Measurements from ENCODE around the gene HDAC5.

Gene HDAC5

DNA sequence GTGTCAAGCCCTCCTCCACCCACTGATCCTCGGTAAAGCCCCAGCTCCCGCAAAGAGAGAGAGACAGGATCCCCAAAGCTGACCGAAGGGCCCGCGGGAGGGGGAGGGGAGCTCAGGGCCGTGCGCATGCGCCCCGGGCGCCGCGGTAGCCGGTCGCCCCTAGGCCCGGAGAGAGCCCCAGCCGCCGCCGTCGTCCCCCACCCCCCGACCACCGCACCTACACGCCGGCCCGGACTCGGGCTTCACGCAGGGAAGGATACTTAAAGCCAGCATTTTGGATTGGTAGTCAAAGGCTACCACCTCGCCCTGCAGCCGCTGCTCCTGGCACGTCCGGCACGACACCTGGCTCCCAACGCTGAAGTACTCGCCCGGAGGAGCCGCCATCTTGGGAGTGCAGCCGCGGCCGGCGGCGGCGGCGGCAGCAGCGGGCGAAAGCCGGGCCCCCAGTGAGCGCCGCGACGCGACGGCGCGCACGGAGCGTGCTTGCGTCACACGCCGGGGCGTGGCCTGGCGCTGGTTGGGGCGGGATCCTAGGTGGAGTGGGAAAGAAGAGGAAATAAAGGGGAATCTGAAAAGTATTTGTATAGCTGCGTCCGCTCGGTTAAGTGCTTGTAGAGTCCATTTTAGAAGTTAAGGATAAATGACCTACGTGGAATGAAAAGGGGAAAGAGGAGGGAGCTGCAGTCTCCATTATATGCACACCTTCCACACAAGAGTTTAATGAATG lies 57.1 kb downstream of the HDAC5 start, which contains the start of gene LSM12 (continued):
- TF ChIP-seq, protein P1, sequence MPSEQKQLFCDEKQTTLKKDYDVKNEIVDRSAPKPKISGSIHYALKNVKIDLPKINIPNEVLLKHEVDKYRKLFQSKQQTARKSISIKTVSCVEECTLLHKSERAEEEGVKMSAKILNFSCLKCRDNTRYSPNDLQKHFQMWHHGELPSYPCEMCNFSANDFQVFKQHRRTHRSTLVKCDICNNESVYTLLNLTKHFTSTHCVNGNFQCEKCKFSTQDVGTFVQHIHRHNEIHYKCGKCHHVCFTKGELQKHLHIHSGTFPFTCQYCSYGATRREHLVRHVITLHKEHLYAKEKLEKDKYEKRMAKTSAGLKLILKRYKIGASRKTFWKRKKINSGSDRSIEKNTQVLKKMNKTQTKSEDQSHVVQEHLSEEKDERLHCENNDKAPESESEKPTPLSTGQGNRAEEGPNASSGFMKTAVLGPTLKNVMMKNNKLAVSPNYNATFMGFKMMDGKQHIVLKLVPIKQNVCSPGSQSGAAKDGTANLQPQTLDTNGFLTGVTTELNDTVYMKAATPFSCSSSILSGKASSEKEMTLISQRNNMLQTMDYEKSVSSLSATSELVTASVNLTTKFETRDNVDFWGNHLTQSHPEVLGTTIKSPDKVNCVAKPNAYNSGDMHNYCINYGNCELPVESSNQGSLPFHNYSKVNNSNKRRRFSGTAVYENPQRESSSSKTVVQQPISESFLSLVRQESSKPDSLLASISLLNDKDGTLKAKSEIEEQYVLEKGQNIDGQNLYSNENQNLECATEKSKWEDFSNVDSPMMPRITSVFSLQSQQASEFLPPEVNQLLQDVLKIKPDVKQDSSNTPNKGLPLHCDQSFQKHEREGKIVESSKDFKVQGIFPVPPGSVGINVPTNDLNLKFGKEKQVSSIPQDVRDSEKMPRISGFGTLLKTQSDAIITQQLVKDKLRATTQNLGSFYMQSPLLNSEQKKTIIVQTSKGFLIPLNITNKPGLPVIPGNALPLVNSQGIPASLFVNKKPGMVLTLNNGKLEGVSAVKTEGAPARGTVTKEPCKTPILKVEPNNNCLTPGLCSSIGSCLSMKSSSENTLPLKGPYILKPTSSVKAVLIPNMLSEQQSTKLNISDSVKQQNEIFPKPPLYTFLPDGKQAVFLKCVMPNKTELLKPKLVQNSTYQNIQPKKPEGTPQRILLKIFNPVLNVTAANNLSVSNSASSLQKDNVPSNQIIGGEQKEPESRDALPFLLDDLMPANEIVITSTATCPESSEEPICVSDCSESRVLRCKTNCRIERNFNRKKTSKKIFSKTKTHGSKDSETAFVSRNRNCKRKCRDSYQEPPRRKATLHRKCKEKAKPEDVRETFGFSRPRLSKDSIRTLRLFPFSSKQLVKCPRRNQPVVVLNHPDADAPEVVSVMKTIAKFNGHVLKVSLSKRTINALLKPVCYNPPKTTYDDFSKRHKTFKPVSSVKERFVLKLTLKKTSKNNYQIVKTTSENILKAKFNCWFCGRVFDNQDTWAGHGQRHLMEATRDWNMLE (tag by site-specific recombination; conservative IDR thresholded peaks at IDR 0.05; ENCODE audit: low read depth) = no peak
- TF ChIP-seq ZNF600 (tag by site-specific recombination; IDR thresholded peaks at IDR 0.05) (no peak), ZNF549 (tag by site-specific recombination; IDR thresholded peaks at IDR 0.05) (no peak), ZNF133 (tag by site-specific recombination; IDR thresholded peaks at IDR 0.05) (no peak), ZNF2 (tag by site-specific recombination; IDR thresholded peaks at IDR 0.05) (no peak)
- TF ChIP-seq, protein P2, sequence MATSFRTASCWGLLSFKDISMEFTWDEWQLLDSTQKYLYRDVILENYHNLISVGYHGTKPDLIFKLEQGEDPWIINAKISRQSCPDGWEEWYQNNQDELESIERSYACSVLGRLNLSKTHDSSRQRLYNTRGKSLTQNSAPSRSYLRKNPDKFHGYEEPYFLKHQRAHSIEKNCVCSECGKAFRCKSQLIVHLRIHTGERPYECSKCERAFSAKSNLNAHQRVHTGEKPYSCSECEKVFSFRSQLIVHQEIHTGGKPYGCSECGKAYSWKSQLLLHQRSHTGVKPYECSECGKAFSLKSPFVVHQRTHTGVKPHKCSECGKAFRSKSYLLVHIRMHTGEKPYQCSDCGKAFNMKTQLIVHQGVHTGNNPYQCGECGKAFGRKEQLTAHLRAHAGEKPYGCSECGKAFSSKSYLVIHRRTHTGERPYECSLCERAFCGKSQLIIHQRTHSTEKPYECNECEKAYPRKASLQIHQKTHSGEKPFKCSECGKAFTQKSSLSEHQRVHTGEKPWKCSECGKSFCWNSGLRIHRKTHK (tag by site-specific recombination; IDR thresholded peaks at IDR 0.05) = no peak

DNA sequence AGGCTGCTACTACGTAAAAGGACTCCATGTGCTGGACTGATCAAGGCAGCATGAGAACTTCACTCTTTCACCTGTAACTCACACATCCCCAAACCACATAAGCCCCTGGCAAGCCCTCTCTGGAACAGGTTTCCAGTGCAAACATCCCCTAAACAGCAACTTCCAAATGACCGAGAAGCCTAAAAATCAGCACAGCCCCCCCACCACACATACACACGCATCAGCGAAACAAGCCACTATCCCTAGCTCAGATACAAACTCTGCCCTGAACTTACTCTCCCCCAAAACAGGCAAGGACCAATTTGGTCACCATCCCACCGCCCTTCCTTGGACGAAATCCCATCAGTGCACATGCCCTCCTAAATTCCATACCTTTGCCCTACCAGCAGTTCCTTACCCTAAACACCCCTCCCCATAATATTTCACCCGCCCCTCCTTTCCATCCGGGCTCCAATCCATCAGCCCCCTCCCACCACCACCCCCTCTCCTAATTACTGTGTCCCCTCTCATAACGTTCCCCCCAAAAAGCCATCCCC lies 57.7 kb downstream of the HDAC5 start:
- CTCF ChIA-PET = interaction anchor here (0.7 to 2.0 kb wide), 9 partner anchors 16 to 103 kb away, joined by 3 to 14 read pairs (median 3); partner anchors contain the start of gene HDAC5
- POLR2A ChIA-PET = interaction anchor here (0.6 to 2.5 kb wide), 18 partner anchors 9 to 1929 kb away, joined by 3 to 20 read pairs (median 4); partner anchors contain the start of genes HDAC5 and TMUB2
- H3K27ac ChIP-seq (ENCODE audit: extremely low read depth, low read depth, low read length) = peak overlapping the region; percentile 97
- H3K4me3 ChIP-seq (ENCODE audit: low read depth, low read length) = peak overlapping the region; percentile 95
- peaks cover 27 to 36% of the 10 kb centered on the region in 2 experiments for H3K36me3 ChIP-seq (ENCODE audit: control insufficient read depth in 2 of 2, insufficient read depth in 1 of 2, low read length in 2 of 2)
- H3K9me3 ChIP-seq (ENCODE audit: control insufficient read depth, insufficient read depth, low read depth, low read length) = no peaks in the 10 kb centered on the region
- H3K4me1 ChIP-seq (ENCODE audit: control insufficient read depth, insufficient read depth, low read length) = peaks cover 6% of the 10 kb centered on the region
- no peak for TF ChIP-seq ZNF292 (tag by site-specific recombination; IDR thresholded peaks at IDR 0.05; ENCODE audit: borderline replicate concordance, low read depth)
- no peak for TF ChIP-seq ZNF473 (tag by site-specific recombination; IDR thresholded peaks at IDR 0.05)
- peak; percentile 89 for TF ChIP-seq ZBTB48 (tag by site-specific recombination; IDR thresholded peaks at IDR 0.05)
- TF ChIP-seq EGR2 (tag by site-specific recombination; IDR thresholded peaks at IDR 0.05; ENCODE audit: low read depth) = peak; percentile 45; the same call in 1 of the 2 replicates
- no peak for TF ChIP-seq HOXA7 (CRISPR knock-in tag; IDR thresholded peaks at IDR 0.05; ENCODE audit: borderline replicate concordance)
- TF ChIP-seq ZNF792 (tag by site-specific recombination; IDR thresholded peaks at IDR 0.05) = peak; percentile 40; the same call in 1 of the 2 replicates
- TF ChIP-seq ZNF341 (tag by site-specific recombination; IDR thresholded peaks at IDR 0.05; ENCODE audit: low read depth) = peak; percentile 97
- TF ChIP-seq ZNF670 (tag by site-specific recombination; IDR thresholded peaks at IDR 0.05; ENCODE audit: low read depth) = no peak
- TF ChIP-seq ZSCAN23 (tag by site-specific recombination; IDR thresholded peaks at IDR 0.05) = no peak
- no peak for TF ChIP-seq ZFP41 (tag by site-specific recombination; IDR thresholded peaks at IDR 0.05; ENCODE audit: borderline replicate concordance)
- TF ChIP-seq ZNF747 (tag by site-specific recombination; IDR thresholded peaks at IDR 0.05) = no peak
- TF ChIP-seq ZNF366 (tag by site-specific recombination; conservative IDR thresholded peaks at IDR 0.05) = peak; percentile 51; the same call in 1 of the 2 replicates
- TF ChIP-seq, protein P3, sequence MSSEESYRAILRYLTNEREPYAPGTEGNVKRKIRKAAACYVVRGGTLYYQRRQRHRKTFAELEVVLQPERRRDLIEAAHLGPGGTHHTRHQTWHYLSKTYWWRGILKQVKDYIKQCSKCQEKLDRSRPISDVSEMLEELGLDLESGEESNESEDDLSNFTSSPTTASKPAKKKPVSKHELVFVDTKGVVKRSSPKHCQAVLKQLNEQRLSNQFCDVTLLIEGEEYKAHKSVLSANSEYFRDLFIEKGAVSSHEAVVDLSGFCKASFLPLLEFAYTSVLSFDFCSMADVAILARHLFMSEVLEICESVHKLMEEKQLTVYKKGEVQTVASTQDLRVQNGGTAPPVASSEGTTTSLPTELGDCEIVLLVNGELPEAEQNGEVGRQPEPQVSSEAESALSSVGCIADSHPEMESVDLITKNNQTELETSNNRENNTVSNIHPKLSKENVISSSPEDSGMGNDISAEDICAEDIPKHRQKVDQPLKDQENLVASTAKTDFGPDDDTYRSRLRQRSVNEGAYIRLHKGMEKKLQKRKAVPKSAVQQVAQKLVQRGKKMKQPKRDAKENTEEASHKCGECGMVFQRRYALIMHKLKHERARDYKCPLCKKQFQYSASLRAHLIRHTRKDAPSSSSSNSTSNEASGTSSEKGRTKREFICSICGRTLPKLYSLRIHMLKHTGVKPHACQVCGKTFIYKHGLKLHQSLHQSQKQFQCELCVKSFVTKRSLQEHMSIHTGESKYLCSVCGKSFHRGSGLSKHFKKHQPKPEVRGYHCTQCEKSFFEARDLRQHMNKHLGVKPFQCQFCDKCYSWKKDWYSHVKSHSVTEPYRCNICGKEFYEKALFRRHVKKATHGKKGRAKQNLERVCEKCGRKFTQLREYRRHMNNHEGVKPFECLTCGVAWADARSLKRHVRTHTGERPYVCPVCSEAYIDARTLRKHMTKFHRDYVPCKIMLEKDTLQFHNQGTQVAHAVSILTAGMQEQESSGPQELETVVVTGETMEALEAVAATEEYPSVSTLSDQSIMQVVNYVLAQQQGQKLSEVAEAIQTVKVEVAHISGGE (tag by site-specific recombination; conservative IDR thresholded peaks at IDR 0.05; ENCODE audit: low read depth) = peak; percentile 86
- peak; percentile 69 for TF ChIP-seq SP3 (tag by site-specific recombination; IDR thresholded peaks at IDR 0.05)
- no peak for TF ChIP-seq ZNF16 (tag by site-specific recombination; IDR thresholded peaks at IDR 0.05; ENCODE audit: low read depth)
- TF ChIP-seq, protein P2 (tag by site-specific recombination; IDR thresholded peaks at IDR 0.05) = no peak
